GM21423 (cell line): ENCODE measurements around the gene DNM3.
A peak's percentile ranks its signal among the peaks of the same experiment; 100 is the strongest.

Source experiments
- ATAC-seq: cut with Tn5 transposase; IDR thresholded peaks from one replicate; pipeline ENCODE4 v1.9.1; 2021; ENCODE audit warnings: mild to moderate bottlenecking, moderate library complexity; ENCODE audit not compliant: unreplicated experiment

The DNM3 gene

DNA sequence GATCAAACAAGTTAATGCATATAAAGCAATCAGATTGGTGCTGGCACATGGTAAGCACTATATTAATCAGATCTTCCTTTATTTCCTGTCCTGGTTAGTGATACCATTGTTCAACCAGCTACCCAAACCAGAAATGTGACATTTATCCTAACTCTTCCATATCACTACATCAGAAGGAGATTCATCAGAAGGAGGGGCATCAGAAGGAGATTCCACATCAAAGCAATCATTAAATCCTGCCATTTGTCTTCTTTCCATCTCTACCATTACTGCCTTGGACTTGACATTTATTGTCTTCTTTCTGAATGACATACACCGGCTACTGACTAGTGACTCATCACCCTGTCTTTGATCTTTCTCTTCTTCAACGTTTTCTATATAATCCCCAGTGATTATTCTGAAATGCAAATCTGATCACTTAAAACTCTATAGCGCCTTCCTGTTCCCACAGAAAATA lies 75.0 kb downstream of the DNM3 start:
- ATAC-seq = no peak

- no peak for ATAC-seq
These were observed 76.0 kb downstream of the DNM3 start for GRCh38 chr1:171917331-171917730.

- ATAC-seq = no peak
These were observed 78.9 kb downstream of the DNM3 start for GRCh38 chr1:171919891-171920887.

DNA sequence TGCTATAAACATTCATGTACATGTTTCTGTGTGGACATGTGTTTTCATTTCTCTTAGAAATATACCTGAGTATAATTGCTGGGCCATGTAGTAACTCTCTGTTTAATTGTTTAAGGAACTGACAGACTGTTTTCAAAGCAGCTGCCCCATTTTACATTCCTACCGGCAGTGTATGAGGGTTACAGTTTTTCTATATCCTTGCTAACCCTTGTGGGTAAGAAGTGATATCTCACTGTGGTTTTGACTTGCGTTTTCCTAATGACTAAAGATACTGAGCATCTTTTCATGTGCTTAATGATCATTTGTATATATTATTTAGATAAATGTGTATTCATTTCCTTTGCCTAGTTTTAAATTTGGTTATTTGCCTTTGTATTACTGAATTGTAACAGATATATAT lies 81.7 kb downstream of the DNM3 start:
- ATAC-seq = no peak

- no peak for ATAC-seq
These were observed 87.8 kb downstream of the DNM3 start for GRCh38 chr1:171929121-171929520.

DNA sequence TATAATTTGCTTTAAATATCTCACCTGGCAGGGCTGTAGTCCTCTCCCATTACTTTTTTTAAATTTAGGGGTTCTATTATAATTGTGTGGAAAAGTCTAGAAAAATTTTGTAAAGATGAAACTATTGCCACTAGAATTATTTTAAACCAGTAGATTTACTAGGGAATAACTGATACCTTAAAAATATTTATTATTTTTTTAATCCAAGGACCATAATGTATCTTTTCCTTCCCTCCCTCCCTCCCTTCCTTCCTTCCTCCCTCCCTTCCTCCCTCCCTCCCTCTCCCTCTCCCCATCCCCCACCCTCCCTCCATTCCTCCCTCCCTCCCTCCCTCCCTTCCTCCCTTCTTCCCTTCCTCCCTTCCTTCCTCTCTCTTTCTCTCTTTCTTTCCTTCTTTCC lies 90.5 kb downstream of the DNM3 start:
- ATAC-seq = no peak

DNA sequence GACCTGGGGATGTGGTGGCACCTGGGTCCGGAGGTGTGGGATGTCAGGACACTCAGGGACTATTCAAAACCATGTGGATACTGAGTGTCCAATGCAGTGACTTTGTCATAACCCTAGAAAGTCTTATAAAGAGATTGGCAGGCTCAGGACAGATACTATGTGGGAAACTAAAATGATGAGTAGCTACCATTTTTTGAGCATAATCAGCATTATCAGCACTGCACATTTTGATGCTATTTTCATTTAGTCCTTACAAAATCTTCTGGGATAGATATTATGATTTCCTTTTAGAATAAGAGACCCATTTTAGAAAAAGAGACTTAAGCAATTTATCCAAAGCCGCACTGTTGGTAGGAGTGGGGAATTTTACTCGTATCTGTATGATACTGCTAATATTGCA lies 93.4 kb downstream of the DNM3 start:
- no peak for ATAC-seq

GRCh38 chr1:171935086-171935485 lies 93.8 kb downstream of the DNM3 start:
- ATAC-seq = no peak

DNA sequence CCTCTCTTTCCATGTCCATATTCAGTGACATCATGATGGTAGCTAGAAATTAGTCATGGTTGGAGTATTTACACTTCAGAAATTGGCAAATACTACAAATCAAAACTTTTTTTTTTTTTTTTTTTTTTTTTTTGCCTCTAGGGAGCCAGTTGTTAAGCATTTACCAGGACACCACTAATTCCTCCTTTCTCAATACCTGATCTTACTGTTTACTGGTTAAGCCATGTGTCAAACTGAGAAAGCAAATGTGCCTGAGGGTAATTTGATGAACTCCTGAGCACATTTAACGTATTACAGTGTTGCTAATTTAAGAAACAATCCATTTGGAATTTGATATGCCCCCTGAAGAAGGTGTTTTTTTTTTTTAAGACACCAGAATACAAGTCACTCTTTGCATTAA lies 94.4 kb downstream of the DNM3 start:
- ATAC-seq = no peak

GRCh38 chr1:171937938-171938337 lies 96.6 kb downstream of the DNM3 start:
- no peak for ATAC-seq

DNA sequence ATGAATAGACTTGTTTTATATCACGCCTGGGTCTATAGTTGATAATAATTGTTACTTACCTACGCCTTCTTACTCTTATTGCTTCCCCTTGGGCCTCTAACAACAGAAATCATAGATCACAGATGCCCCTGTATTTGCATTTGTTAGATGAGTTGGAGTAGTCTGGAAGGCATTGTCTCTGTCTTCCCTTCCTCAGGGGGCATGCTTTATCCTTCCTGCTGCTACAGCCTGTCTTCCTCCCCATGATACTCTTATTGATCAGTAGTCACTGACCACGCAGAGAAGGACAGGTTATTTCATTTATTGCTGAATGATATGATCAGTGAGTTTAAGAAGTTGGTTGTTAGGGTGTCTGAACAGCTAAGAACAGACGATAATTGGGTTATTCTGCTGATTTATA lies 98.4 kb downstream of the DNM3 start:
- ATAC-seq = no peak

DNA sequence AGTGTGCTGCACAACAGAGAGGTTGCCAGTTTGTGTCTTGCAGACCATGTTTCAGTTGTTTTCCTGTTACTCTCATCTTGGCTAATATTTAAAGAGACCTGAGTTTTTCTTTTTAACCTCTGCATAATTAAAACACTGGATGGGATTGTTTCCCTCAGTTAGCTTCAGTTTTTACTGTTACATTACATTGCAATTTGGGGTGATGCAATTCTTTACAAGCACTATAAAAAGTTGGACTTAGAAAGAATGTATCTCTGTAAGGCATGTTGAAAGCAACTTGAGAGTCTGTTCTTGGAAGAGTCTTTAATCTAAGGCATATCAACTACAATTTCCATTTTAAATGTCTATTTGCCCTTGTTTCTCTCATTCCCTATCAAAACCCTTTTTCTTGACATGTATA lies 99.1 kb downstream of the DNM3 start:
- no peak for ATAC-seq

- no peak for ATAC-seq
These were observed 100.6 kb downstream of the DNM3 start for GRCh38 chr1:171941920-171942319.

DNA sequence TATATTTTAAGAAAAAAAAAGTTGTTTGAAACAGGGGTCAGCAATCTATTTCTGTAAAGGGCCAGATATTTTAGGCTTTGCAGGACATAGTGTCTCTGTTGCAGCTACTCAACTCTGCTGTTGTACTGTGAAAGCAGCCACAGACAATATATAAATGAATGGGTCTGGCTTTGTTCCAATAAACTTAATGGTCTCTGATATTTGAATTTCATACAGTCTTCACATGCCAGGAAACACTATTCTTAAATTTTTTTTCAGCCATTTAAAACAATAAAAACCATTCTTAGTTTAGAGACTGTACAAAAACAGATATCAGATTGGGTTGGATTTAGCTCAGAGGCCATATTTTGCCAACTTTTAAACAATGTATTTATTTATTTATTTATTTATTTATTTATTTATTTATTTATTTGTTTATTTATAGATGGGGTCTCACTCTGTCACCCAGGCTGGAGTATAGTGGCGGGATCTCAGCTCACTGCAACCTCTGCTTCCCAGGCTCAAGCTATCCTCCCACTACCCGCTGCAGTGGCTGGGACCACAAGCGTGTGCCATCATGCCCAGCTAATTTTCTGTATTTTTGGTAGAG lies 102.8 kb downstream of the DNM3 start:
- ATAC-seq = no peak

- ATAC-seq = no peak
These were observed 107.2 kb downstream of the DNM3 start for GRCh38 chr1:171948511-171948910.

GRCh38 chr1:171949316-171949715 lies 108.0 kb downstream of the DNM3 start:
- no peak for ATAC-seq

GRCh38 chr1:171953835-171954234 lies 112.5 kb downstream of the DNM3 start:
- ATAC-seq = no peak

DNA sequence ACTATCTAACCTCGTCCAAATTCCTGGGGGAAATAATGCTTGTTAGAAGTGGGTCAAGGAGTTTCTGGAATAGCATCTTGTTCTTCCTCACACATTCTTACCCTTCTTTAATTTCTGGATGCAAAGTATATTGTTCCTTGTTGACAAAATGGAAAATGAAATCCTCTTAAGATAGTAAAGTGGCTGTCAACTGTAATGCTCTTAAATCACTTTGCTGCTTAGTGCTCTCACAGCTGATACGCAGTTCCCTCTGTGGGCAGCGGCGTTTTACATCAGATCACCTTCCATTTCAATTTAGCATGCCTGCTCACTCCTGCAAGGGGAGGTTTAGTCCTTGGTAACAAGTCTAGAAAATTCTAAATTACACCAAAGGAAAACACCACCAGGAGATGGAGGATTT lies 113.1 kb downstream of the DNM3 start:
- ATAC-seq = no peak

GRCh38 chr1:171961861-171962260 lies 120.6 kb downstream of the DNM3 start:
- peak; percentile 75 for ATAC-seq

GRCh38 chr1:171963762-171964161 lies 122.5 kb downstream of the DNM3 start:
- ATAC-seq = no peak

DNA sequence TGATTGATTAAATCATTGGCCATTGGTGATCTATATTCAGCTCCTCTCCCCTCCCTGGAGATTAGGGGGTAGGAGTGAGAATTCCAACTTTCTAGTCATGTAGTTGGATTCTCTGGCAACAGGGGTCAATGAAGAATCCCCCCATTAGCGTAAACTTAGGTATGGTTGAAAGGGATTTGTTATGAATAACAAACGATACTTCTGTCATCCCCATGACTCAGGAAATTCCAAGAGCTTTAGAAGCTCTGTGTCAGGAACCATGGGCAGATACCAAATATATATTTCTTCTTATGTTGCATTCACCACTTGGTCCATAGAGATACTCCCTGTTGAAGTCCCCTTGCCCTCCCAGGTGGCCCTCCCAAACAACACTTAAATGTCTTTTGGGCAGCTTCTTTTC lies 124.5 kb downstream of the DNM3 start:
- ATAC-seq = no peak
